OCI-LY1 (cell line): ENCODE data around the gene CIBAR2.

Experiments used
- CTCF ChIP-seq: fragments of 200-600 bp; sonication (generic), shearing (Covaris generic); IDR thresholded peaks from 2 replicates; pipeline ENCODE4 v1.5.1; 2017; ENCODE audit warnings: mild to moderate bottlenecking, antibody characterized with exemption, low read length, moderate library complexity, mixed read lengths
- EZH2 ChIP-seq: fragments of 200-600 bp; sonication (generic), shearing (Covaris generic); IDR thresholded peaks from 2 replicates; pipeline ENCODE4 v1.8.0; 2017; ENCODE audit warnings: borderline replicate concordance, mixed run types, mild to moderate bottlenecking, antibody characterized with exemption, low read length, moderate library complexity, mixed read lengths

DNA sequence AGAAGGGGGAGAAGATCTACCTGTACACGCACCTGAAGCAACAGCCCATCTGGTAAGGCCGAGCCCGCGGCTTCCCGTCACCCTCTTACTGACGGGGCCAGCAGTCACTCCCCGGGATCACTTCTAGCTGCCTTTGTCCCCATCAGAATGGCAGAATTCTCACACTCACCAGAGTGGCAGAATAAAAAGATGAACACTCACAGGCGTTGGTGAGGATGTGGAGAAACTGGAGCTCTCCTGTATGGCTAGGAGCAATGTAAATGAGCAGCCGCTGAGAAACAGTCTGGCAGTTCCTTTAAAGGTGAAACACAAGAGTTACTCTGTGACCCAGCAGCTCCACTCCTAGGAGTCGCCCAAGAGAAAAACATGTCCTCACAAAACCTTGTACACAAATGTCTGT is 33.3 kb downstream of the CIBAR2 start:
- TF ChIP-seq CTCF (no peak), EZH2 (no peak)
